ENCODE results near the gene SEC24C. TPM values are rescaled to one million over a fixed set of nuclear protein-coding genes. Genes with fewer than 3 reads are reported as not detected.
A peak's percentile ranks its signal among the peaks of the same experiment; 100 is the strongest.
"Not testable (repeated sequence)": the region's sequence is repeated elsewhere in the genome, so short reads cannot be mapped to it uniquely, and the experiment has no call there.

Gene SEC24C
- total RNA-seq, 1 donor from 2014 or later: 106 TPM

DNA sequence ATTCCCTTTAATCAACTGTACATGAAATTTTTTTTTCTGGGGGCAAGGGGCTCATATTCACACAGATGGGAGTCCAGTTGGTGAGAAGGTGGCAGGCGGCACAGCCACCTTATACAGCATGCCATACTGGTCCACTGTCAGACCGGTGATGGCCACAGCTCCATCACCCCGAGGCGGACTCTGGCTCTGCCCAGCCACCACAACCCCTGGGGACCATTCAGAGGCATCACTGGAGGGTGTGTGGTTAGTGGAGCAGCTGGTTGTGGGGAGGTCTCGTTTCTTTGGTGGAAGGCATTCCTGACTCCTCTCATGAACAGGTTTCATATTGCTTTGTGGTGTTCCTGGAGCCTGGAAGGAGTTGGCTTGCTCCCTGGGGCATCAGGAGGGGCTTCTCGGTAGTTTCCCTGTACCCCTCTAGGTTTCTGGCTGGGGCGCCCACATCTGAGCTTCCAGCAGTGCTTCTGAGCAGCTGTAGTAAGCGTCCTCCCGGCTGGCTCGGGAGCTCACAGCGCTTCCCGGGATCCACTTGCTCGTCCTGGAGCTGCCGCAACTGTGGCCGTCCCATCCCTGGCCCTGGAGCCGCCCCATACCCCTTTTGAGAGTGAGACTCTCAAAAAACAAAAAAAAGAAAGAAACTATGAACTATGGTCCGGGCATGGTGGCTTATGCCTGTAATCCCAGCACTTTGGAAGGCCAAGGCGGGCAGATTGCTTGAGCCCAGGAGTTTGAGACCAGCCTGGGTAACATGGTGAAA lies 3.5 kb upstream of the SEC24C start:
- H3K27me3 Mint-ChIP-seq, H3K9me3 Mint-ChIP-seq, H3K27ac Mint-ChIP-seq, DNase-seq, H3K4me3 Mint-ChIP-seq: not testable (repeated sequence)
- Mint-ChIP-seq H3K4me1 (peaks cover 20% of the 10 kb centered on the region), H3K36me3 (ENCODE audit: low read depth) (peaks cover 11% of the 10 kb centered on the region)
- intact Hi-C loops (cut with micrococcal nuclease): loop anchor here (5.0 kb wide), 2 partner anchors 113 to 488 kb away; partner anchors contain the start of gene MRPS16

DNA sequence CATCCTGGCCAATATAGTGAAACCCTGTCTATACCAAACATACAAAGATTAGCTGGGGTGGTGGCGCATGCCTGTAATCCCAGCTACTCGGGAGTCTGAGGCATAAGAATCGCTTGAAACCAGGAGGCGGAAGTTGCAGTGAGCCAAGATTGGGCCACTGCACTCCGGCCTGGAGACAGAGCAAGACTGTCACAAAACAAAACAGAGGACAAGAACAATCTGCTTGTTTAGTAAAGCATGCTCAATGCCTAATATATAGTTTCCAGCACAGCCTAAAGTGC lies 1.8 kb upstream of the SEC24C start:
- no peaks in the 10 kb centered on the region for H3K9me3 Mint-ChIP-seq
- intact Hi-C loops (cut with micrococcal nuclease): loop anchor here (5.0 kb wide), 2 partner anchors 115 to 490 kb away; partner anchors contain the start of gene MRPS16
- no peak overlapping the region for H3K4me3 Mint-ChIP-seq
- H3K27me3 Mint-ChIP-seq: no peaks in the 10 kb centered on the region
- no peak for DNase-seq
- peaks cover 30% of the 10 kb centered on the region for H3K4me1 Mint-ChIP-seq
- peak overlapping the region; percentile 100 for H3K27ac Mint-ChIP-seq
- peaks cover 20% of the 10 kb centered on the region for H3K36me3 Mint-ChIP-seq (ENCODE audit: low read depth)

DNA sequence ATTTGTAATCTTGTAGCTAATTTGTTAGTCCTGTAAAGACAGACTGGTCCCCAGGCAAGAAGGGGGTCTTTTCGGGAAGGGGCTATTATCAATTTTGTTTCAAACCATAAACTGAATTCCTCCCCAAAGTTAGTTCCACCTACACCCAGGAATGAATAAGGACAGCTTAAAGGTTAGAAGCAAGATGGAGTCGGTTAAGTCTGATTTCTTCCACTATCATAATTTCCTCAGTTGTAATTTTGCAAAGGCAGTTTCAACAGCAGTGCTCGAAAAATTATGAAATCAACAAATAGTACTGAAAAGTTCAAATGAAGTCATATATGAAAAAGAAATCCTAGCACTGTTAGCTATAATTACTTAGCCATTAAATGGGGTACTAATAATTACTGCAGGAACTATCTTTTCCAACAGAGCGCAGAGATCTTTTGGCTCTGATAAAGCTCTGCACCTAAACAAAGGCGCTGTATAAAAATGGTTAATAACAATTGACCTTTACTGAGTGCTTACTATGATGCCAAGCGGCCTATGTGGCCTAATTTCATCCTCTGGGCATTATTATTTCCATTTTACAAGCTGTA lies 756 bp upstream of the SEC24C start:
- Mint-ChIP-seq H3K27me3 (no peaks in the 10 kb centered on the region), H3K9me3 (no peaks in the 10 kb centered on the region), H3K36me3 (ENCODE audit: low read depth) (peaks cover 21% of the 10 kb centered on the region), H3K4me1 (peaks cover 30% of the 10 kb centered on the region), H3K4me3 (peak overlapping the region; percentile 97), H3K27ac (peak overlapping the region; percentile 100)
- intact Hi-C loops (cut with micrococcal nuclease): loop anchor here (5.0 kb wide), 2 partner anchors 116 to 491 kb away; partner anchors contain the start of gene MRPS16
- DNase-seq: no peak

DNA sequence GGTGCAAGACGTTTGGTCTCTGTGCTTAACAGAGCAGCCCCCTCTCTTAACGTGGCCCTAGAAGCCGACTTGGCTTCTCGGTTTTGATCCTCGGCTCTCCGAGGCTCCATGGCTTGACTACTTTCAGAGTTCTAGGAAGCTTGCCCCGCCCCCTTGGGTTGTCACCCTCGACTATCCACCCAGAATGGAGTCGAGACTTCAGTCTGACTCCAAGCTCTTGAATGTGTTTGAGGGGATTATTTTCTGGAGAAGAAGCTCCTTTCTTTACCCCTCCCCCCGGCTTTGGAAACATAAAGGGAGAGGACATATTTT lies 448 bp downstream of the SEC24C start:
- intact Hi-C loops (cut with micrococcal nuclease): loop anchor here (1.0 to 5.0 kb wide), 9 partner anchors 14 to 492 kb away; partner anchors contain the start of genes ANXA7, MRPS16, PPP3CB and ZSWIM8
- Mint-ChIP-seq H3K36me3 (ENCODE audit: low read depth) (peaks cover 25% of the 10 kb centered on the region), H3K4me1 (peaks cover 35% of the 10 kb centered on the region), H3K4me3 (peak overlapping the region; percentile 97), H3K9me3 (no peaks in the 10 kb centered on the region), H3K27ac (peak overlapping the region; percentile 100), H3K27me3 (no peaks in the 10 kb centered on the region)
- peak; percentile 89 for DNase-seq

DNA sequence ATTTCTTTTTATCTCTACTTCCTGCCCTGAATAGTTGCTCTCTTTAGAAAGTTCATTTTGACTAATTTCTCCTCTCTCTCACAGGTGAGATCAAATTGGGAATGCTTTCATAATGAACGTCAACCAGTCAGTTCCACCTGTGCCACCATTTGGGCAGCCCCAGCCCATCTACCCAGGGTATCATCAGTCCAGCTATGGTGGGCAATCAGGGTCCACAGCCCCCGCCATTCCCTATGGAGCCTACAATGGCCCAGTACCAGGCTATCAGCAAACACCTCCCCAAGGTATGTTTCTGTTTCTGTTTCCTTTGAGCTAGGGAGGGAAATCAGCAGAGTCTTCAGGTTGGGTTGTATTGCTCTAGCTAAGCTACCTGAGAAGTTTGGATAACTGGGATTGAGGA lies 2.5 kb downstream of the SEC24C start:
- peak overlapping the region; percentile 32 for H3K27ac Mint-ChIP-seq

DNA sequence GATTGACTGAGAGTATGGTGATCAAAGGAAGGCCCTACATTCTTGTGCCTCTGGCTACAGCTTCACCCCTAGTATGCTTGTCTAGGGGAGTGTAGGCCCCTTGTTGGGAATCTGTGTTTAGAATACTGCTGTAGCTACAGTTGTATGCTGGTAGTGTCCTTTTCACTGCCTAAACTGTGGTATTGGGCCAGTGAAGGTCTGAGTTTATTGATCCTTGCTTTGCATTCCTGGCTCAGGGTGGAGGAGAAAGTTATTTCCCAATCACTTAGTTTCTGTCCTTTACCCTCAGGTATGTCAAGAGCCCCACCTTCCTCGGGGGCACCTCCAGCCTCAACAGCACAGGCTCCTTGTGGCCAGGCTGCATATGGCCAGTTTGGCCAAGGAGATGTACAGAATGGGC lies 6.6 kb downstream of the SEC24C start:
- no peaks in the 10 kb centered on the region for H3K27me3 Mint-ChIP-seq
- DNase-seq: no peak
- no peaks in the 10 kb centered on the region for H3K9me3 Mint-ChIP-seq
- H3K4me3 Mint-ChIP-seq: no peak overlapping the region
- intact Hi-C loops (cut with micrococcal nuclease): no loop called here
- peaks cover 29% of the 10 kb centered on the region for H3K4me1 Mint-ChIP-seq
- H3K27ac Mint-ChIP-seq: no peak overlapping the region
- peaks cover 57% of the 10 kb centered on the region for H3K36me3 Mint-ChIP-seq (ENCODE audit: low read depth)

More for the DNA sequence above, 2.5 kb downstream of the SEC24C start:
- peak overlapping the region; percentile 66 for H3K4me3 Mint-ChIP-seq
- H3K36me3 Mint-ChIP-seq (ENCODE audit: low read depth): peaks cover 39% of the 10 kb centered on the region
- H3K27me3 Mint-ChIP-seq: no peaks in the 10 kb centered on the region
- no peak for DNase-seq
- intact Hi-C loops (cut with micrococcal nuclease): no loop called here
- no peaks in the 10 kb centered on the region for H3K9me3 Mint-ChIP-seq
- peaks cover 46% of the 10 kb centered on the region for H3K4me1 Mint-ChIP-seq

DNA sequence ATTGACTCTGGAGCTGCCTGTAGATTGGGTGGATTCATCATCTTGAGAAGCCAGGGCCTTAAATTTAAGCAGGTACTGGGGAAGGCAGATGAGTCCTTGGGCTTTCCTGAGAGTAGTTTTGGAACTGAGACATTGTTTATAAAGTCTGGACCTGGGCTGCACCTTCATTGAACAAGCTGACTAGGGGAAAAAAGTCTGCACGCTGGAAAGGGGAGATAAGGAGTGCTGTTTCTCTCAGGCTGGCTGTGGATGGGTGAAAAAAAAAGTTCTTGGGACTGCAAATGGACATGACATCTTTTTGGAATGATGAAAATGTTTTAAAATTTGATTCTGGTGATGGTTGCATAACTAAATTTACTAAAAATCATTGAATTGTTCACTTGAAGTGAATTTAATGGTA lies 12.0 kb downstream of the SEC24C start:
- Mint-ChIP-seq H3K4me1 (peaks cover 27% of the 10 kb centered on the region), H3K27ac (peak overlapping the region; percentile 31), H3K4me3 (no peak overlapping the region), H3K9me3 (no peaks in the 10 kb centered on the region), H3K27me3 (no peaks in the 10 kb centered on the region), H3K36me3 (ENCODE audit: low read depth) (peaks cover 62% of the 10 kb centered on the region)
- intact Hi-C loops (cut with micrococcal nuclease): no loop called here
- no peak for DNase-seq

DNA sequence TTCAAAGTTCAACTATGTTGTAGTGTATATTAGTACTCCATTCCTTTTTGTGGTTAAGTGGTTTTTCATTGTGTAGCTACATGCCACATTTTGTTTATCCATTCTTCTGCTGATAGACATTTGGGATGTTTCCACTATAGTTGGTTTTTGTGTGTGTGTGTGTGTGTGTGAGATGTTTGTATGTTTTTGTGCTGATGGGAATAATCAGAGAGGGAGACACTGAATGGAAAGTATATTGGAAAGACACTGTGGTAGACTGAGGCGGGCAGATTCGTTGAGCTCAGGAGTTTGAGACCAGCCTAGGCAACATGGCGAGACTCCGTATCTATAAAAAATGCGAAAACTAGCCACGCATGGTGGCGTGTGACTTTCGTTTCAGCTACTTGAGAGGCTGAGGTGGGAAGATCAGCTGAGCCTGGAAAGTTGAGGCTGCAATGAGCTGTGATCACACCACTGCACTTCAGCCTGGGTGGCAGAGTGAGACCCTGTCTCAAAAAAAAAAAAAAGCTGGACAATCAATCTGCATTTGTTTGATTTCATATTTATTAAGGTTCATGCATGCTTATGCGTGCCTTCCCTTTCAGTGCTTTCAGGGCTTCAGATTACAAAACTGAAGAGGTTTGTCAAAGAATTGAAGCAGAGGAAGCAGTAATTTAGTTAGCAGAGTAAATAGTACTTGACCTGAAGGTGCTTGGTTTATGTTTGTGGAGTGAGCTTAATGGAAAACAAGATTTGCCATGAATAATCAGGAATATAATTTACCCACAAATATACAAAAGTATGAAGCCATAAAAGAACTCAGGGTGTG lies 14.7 kb downstream of the SEC24C start:
- Mint-ChIP-seq H3K27me3 (no peaks in the 10 kb centered on the region), H3K27ac (peak overlapping the region; percentile 85), H3K4me3 (peak overlapping the region; percentile 52), H3K9me3 (no peaks in the 10 kb centered on the region), H3K36me3 (ENCODE audit: low read depth) (peaks cover 66% of the 10 kb centered on the region), H3K4me1 (peaks cover 37% of the 10 kb centered on the region)
- DNase-seq: no peak
- intact Hi-C loops (cut with micrococcal nuclease): loop anchor here (2.0 kb wide), 1 partner anchor 14 kb away; the partner anchor contains the start of gene SEC24C

DNA sequence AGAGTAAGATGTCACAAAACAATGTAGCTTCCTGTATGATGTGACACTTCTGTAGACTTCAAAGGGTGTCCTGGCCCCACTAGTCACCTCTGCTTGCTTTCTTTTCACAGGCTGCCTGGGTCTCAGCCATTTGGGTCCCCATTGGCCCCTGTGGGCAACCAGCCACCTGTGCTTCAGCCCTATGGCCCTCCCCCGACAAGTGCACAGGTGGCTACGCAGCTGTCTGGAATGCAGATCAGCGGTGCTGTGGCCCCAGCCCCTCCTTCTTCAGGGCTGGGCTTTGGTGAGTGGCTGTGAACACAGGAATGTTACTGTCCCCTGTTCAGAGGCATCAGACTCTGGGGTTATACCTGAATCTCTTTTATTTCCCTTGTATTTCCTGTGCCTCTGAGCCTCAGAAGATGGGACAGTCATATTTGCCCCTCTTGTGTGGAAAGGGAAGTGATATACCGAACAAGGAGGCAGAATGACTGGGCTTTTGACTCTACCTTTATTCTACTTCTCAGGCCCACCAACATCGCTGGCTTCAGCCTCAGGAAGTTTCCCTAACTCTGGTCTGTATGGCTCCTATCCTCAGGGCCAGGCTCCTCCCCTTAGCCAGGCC lies 15.4 kb downstream of the SEC24C start:
- Mint-ChIP-seq H3K9me3 (no peaks in the 10 kb centered on the region), H3K4me3 (peak overlapping the region; percentile 52), H3K4me1 (peaks cover 37% of the 10 kb centered on the region), H3K27me3 (no peaks in the 10 kb centered on the region), H3K36me3 (ENCODE audit: low read depth) (peaks cover 65% of the 10 kb centered on the region), H3K27ac (peak overlapping the region; percentile 85)
- intact Hi-C loops (cut with micrococcal nuclease): loop anchor here (2.0 kb wide), 1 partner anchor 15 kb away; the partner anchor contains the start of gene SEC24C
- DNase-seq: peak; percentile 72

DNA sequence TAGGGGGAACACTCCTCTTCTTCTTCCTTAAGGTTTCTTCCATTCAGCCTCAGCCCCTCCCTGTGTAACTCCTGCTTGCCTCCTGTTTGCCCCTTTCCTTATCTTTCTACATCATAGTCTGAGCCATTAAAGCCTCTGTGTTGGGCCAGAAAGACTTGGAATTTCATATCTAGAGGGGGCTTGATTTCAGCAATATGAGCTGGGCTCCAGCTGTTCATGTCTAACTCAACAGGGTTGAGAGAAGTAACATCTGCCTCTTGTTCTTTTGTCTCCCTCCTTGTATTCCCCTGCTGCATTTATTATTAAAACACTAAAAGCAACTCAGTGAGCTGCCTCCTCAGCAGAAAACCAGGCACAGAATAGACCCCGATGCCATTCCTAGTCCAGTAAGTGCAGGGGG lies 17.6 kb downstream of the SEC24C start:
- no peak for DNase-seq
- Mint-ChIP-seq H3K27ac (peak overlapping the region; percentile 55), H3K4me1 (peaks cover 41% of the 10 kb centered on the region), H3K9me3 (no peaks in the 10 kb centered on the region), H3K4me3 (no peak overlapping the region), H3K27me3 (no peaks in the 10 kb centered on the region), H3K36me3 (ENCODE audit: low read depth) (peaks cover 75% of the 10 kb centered on the region)
- intact Hi-C loops (cut with micrococcal nuclease): no loop called here

DNA sequence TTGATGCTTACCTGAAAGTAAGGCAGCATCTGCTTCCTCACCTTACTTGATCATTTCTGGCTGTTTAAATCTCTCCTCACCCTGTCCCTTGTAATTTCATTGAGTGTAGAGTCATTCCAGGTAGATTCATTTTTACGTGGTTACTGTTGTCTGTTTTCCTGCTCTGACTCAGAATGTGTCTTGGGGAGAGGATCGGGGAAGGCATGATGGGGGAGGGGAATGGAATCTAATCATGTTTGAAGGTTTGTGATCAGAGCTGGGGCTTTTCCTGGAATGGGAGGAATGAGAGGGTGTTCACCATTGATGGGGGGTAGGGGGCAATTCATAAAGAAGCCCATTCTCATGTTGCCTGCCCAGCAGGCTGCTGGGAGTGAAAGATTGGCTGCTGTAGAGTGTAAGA lies 18.7 kb downstream of the SEC24C start:
- intact Hi-C loops (cut with micrococcal nuclease): no loop called here
- no peak for DNase-seq
- H3K4me1 Mint-ChIP-seq: peaks cover 41% of the 10 kb centered on the region
- H3K36me3 Mint-ChIP-seq (ENCODE audit: low read depth): peaks cover 78% of the 10 kb centered on the region
- H3K4me3 Mint-ChIP-seq: peak overlapping the region; percentile 4
- no peaks in the 10 kb centered on the region for H3K9me3 Mint-ChIP-seq
- no peaks in the 10 kb centered on the region for H3K27me3 Mint-ChIP-seq
- H3K27ac Mint-ChIP-seq: peak overlapping the region; percentile 78

DNA sequence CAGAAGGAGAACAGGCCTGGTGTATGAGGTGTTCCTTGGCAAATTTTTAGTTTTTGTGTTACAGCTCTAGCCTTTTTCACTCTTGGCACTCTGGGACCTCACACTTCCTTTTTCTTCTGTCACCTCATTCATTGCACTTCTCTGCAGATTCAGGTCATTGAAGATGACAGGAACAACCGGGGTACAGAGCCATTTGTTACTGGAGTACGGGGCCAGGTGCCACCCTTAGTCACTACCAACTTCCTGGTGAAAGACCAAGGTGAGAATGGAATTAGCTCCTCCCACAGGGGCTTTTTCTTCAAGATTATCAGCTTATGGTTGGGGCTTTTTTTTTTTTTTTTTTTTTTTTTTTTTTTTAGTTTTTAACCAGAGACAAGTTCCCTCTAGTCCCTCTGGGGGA lies 19.2 kb downstream of the SEC24C start:
- H3K4me3 Mint-ChIP-seq: no peak overlapping the region
- H3K9me3 Mint-ChIP-seq: no peaks in the 10 kb centered on the region
- H3K27ac Mint-ChIP-seq: peak overlapping the region; percentile 78
- peaks cover 79% of the 10 kb centered on the region for H3K36me3 Mint-ChIP-seq (ENCODE audit: low read depth)
- no peaks in the 10 kb centered on the region for H3K27me3 Mint-ChIP-seq
- intact Hi-C loops (cut with micrococcal nuclease): no loop called here
- DNase-seq: no peak
- H3K4me1 Mint-ChIP-seq: peaks cover 41% of the 10 kb centered on the region

DNA sequence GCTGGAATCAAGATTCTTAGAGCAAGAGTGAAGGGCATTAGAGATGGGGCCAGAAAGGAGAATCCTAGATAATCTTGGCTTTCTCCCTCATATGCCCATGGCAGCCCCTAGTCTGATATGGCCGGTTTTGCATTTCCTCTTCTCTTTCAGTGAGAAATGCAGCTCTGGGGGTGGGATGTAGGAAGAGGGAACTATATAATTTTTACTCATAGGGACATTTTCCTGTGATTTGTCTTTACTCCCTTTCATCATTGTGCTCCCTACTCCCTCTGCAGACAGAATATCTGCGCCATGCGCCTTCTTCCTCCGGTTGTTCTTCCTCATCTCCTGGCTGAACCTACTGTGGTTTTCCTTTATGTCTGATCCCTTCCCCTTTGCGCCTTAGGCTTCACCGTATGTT lies 20.9 kb downstream of the SEC24C start:
- H3K4me3 Mint-ChIP-seq: no peak overlapping the region
- no peaks in the 10 kb centered on the region for H3K9me3 Mint-ChIP-seq
- intact Hi-C loops (cut with micrococcal nuclease): no loop called here
- no peaks in the 10 kb centered on the region for H3K27me3 Mint-ChIP-seq
- H3K27ac Mint-ChIP-seq: peak overlapping the region; percentile 27
- H3K36me3 Mint-ChIP-seq (ENCODE audit: low read depth): peaks cover 79% of the 10 kb centered on the region
- DNase-seq: no peak
- peaks cover 41% of the 10 kb centered on the region for H3K4me1 Mint-ChIP-seq
